OCI-LY3 (cell line): ENCODE results near the gene HDAC7.

Experiments used
- H2AFZ ChIP-seq: fragments of 200-600, 300-600 bp; shearing (Covaris generic); 2 replicates; pipeline ENCODE4 v1.6.0; 2014; ENCODE audit warnings: antibody characterized with exemption, low read depth, low read length
- H3K27ac ChIP-seq: fragments of 200-600, 300-600 bp; sonication (generic); 2 replicates; pipeline ENCODE4 v1.5.1; 2014; ENCODE audit warnings: mild to moderate bottlenecking, low read length, moderate library complexity, mixed read lengths
- H3K27me3 ChIP-seq: fragments of 200-600, 300-600 bp; sonication (generic); 2 replicates; pipeline ENCODE4 v1.6.1; 2014; ENCODE audit warnings: low read depth, low read length, mixed read lengths
- H3K36me3 ChIP-seq: fragments of 200-600, 300-600 bp; sonication (generic); replicated peaks from 2 replicates; pipeline ENCODE3; 2014; ENCODE audit warnings: low read depth, low read length, mixed read lengths
- H3K4me1 ChIP-seq: fragments of 300-600, 200-600 bp; sonication (generic); 2 replicates; pipeline ENCODE4 v1.6.1; 2014; ENCODE audit warnings: low read length, mixed read lengths
- H3K4me2 ChIP-seq: fragments of 200-600, 300-600 bp; sonication (generic); 2 replicates; pipeline ENCODE4 v1.6.1; 2014; ENCODE audit warnings: low read length, mixed read lengths
- H3K4me3 ChIP-seq: fragments of 300-600, 200-600 bp; sonication (generic); 2 replicates; pipeline ENCODE4 v1.5.1; 2014; ENCODE audit warnings: antibody characterized with exemption, mild to moderate bottlenecking, low read length, moderate library complexity
- H3K79me2 ChIP-seq: fragments of 300-600, 200-600 bp; shearing (Covaris generic); 2 replicates; pipeline ENCODE4 v1.6.1; 2014; ENCODE audit warnings: mild to moderate bottlenecking, low read length, mixed read lengths
- H3K9ac ChIP-seq: fragments of 300-600, 200-600 bp; shearing (Covaris generic); 2 replicates; pipeline ENCODE4 v1.6.0; 2014; ENCODE audit warnings: mild to moderate bottlenecking, low read length, moderate library complexity
- H3K9me3 ChIP-seq: fragments of 200-600, 300-600 bp; shearing (Covaris generic); 2 replicates; pipeline ENCODE4 v1.6.1; 2014; ENCODE audit warnings: low read length, mixed read lengths; ENCODE audit not compliant: insufficient read depth
- H4K20me1 ChIP-seq: fragments of 200-600, 300-600 bp; sonication (generic); 2 replicates; pipeline ENCODE4 v1.6.1; 2016; ENCODE audit warnings: low read length, mixed read lengths; ENCODE audit not compliant: insufficient read depth
- EZH2phosphoT487 ChIP-seq: fragments of 200-600 bp; shearing (Covaris generic); IDR thresholded peaks from 2 replicates; pipeline ENCODE4 v1.6.1; 2018; ENCODE audit warnings: antibody characterized with exemption, mixed run types, low read depth
- TF ChIP-seq, protein P1 (sequence below): fragments of 200-600, 300-600 bp; sonication (generic); IDR thresholded peaks from 2 replicates; pipeline ENCODE4 v1.5.1; 2014; ENCODE audit warnings: antibody characterized with exemption, low read length, low read depth

HDAC7 gene

GRCh38 chr12:47838286-47838931 is 18.7 kb upstream of the HDAC7 start:
- Histone ChIP-seq H3K4me3 (no peak overlapping the region), H3K4me1 (peaks cover 42% of the 10 kb centered on the region), H3K36me3 (no peaks in the 10 kb centered on the region), H3K27me3 (peaks cover 29% of the 10 kb centered on the region), H3K4me2 (no peak overlapping the region), H4K20me1 (no peaks in the 10 kb centered on the region), H2AFZ (no peak overlapping the region), H3K79me2 (no peaks in the 10 kb centered on the region), H3K27ac (no peak overlapping the region), H3K9ac (no peak overlapping the region), H3K9me3 (no peaks in the 10 kb centered on the region)
- TF ChIP-seq, protein P1, sequence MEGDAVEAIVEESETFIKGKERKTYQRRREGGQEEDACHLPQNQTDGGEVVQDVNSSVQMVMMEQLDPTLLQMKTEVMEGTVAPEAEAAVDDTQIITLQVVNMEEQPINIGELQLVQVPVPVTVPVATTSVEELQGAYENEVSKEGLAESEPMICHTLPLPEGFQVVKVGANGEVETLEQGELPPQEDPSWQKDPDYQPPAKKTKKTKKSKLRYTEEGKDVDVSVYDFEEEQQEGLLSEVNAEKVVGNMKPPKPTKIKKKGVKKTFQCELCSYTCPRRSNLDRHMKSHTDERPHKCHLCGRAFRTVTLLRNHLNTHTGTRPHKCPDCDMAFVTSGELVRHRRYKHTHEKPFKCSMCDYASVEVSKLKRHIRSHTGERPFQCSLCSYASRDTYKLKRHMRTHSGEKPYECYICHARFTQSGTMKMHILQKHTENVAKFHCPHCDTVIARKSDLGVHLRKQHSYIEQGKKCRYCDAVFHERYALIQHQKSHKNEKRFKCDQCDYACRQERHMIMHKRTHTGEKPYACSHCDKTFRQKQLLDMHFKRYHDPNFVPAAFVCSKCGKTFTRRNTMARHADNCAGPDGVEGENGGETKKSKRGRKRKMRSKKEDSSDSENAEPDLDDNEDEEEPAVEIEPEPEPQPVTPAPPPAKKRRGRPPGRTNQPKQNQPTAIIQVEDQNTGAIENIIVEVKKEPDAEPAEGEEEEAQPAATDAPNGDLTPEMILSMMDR: peak; percentile 79
- no peak for TF ChIP-seq EZH2phosphoT487

- H3K79me2 ChIP-seq: no peaks in the 10 kb centered on the region
- 0 out of 2 replicates have a peak overlapping the region, but pooled peaks have one; percentile 14 for H3K9ac ChIP-seq
- H3K27ac ChIP-seq: 0 out of 2 replicates have a peak overlapping the region, but pooled peaks have one; percentile 1
- H2AFZ ChIP-seq: no peak overlapping the region
- no peaks in the 10 kb centered on the region for H3K36me3 ChIP-seq
- peaks cover 51% of the 10 kb centered on the region for H3K4me1 ChIP-seq
- TF ChIP-seq, protein P1: peak; percentile 90
- TF ChIP-seq EZH2phosphoT487: no peak
- H3K4me2 ChIP-seq: peak overlapping the region; percentile 51
- H3K27me3 ChIP-seq: peaks cover 25% of the 10 kb centered on the region
- H3K4me3 ChIP-seq: peak overlapping the region; percentile 18; the same call in 1 of the 2 replicates
- no peaks in the 10 kb centered on the region for H3K9me3 ChIP-seq
- H4K20me1 ChIP-seq: no peaks in the 10 kb centered on the region
These were observed 17.8 kb upstream of the HDAC7 start for GRCh38 chr12:47837190-47838171.

- peaks cover 65% of the 10 kb centered on the region for H3K4me1 ChIP-seq
- no peaks in the 10 kb centered on the region for H3K36me3 ChIP-seq
- no peak overlapping the region for H2AFZ ChIP-seq
- no peaks in the 10 kb centered on the region for H3K9me3 ChIP-seq
- peak overlapping the region; percentile 8; the same call in 1 of the 2 replicates for H3K4me2 ChIP-seq
- H3K27me3 ChIP-seq: peaks cover 14% of the 10 kb centered on the region
- H3K4me3 ChIP-seq: no peak overlapping the region
- TF ChIP-seq, protein P1: no peak
- no peak for TF ChIP-seq EZH2phosphoT487
- H3K27ac ChIP-seq: 0 out of 2 replicates have a peak overlapping the region, but pooled peaks have one; percentile 1
- H4K20me1 ChIP-seq: no peaks in the 10 kb centered on the region
- no peak overlapping the region for H3K9ac ChIP-seq
- H3K79me2 ChIP-seq: no peaks in the 10 kb centered on the region
These were observed 16.1 kb upstream of the HDAC7 start for GRCh38 chr12:47835831-47836155.
